GM12892 (cell line): ENCODE data around the gene AHRR.

Experiments used
- POLR2A ChIP-seq: IDR thresholded peaks from 2 replicates; pipeline ENCODE4 v1.6.1; 2011; ENCODE audit warnings: low read depth, low read length, control low read depth
- POLR2AphosphoS5 ChIP-seq: IDR thresholded peaks from 2 replicates; pipeline ENCODE4 v1.6.1; 2011; ENCODE audit warnings: low read depth, low read length, control low read depth
- TAF1 ChIP-seq: IDR thresholded peaks from 2 replicates; pipeline ENCODE4 v1.6.1; 2011; ENCODE audit warnings: low read depth, mild to moderate bottlenecking, control low read depth, low read length, borderline replicate concordance

DNA sequence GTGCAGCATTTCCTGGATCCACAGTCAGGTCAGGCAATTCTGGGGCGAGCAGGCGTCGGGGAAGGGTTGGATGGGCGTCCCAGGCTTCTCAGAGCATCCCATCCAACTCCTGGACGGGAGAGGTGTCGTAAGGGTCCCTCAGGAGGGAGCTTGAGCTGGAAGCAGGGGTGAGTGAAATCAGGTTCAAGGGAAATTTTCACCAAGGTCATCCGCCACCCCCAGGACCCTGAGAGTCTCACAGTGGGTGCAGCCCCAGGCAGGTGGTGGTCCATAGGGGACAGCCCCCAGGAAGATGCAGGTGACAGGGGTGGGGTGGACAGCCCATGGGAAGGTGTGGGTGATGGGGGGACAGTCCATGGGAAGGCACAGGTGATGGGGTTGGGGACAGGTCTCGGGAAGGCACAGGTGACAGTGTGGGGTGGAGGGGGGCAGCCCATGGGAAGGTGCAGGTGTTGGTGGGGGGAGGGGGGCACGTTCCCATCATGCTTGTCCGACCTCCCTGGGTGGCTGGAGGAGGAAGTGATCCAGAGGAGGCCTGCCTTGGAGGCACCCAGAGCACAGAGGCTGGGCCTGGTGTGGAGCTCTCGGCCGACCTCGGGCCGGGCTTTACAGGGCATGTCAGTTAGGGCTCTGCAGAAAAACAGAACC lies 48.9 kb downstream of the AHRR start:
- TF ChIP-seq POLR2AphosphoS5 (no peak), TAF1 (no peak), POLR2A (no peak)
